HepG2 (cell line): ENCODE data around the gene DAB2IP. TPM values are rescaled to one million over a fixed set of nuclear protein-coding genes. Genes with fewer than 3 reads are reported as not detected.

Source experiments
- ATAC-seq: fragments of 200-7000 bp; cut with Tn5 transposase; 3 replicates; pipeline ENCODE4 v1.9.1; 2020; ENCODE audit warnings: mild to moderate bottlenecking, moderate library complexity
- BruUV-seq: library from RNA; stranded (reverse); fragments of 400-500 nt; replicated peaks from 2 replicates; lab custom pipeline; 2021; lab: Mats Ljungman, UMichigan
- CTCF ChIA-PET: fragments of 300-600 bp; formaldehyde crosslinking; extraction: SDS; loops from one replicate; lab custom pipeline; 2021; ENCODE audit warnings: low total read pairs, inconsistent platforms, low intra/inter-chr PET ratio; lab: Yijun Ruan, JAX
- POLR2A ChIA-PET: fragments of 350-600 bp; sonication (Branson Sonifier 250); formaldehyde crosslinking; loops from one replicate; lab custom pipeline; 2020; ENCODE audit warnings: antibody characterized with exemption, inconsistent platforms; lab: Yijun Ruan, JAX
- DNase-seq: peaks from one replicate; pipeline ENCODE4 v3.0.0-alpha.2; 2015; ENCODE audit warnings: low spot score
- FAIRE-seq: peaks from 3 replicates; lab custom pipeline; 2011; peaks lifted over from hg19 to GRCh38; lab: Jason Lieb, UNC
- H2AFZ ChIP-seq: one replicate; pipeline ENCODE4 v1.6.1; 2011; ENCODE audit warnings: low read length, inconsistent platforms
- H3K27ac ChIP-seq: fragments of 300-600 bp; 3 replicates; pipeline ENCODE4 v1.8.0; 2011; ENCODE audit warnings: mixed run types, mild to moderate bottlenecking, mixed read lengths, low read length, inconsistent platforms; ENCODE audit not compliant: insufficient read depth; ENCODE audit errors: extremely low read length
- H3K27me3 ChIP-seq, 2 experiments: fragments of 200-600 bp in 1 of 2; 2 replicates in 1 of 2; 3 replicates in 1 of 2; pipeline versions ENCODE4 v1.6.0 to v1.8.0; 2011; ENCODE audit warnings: low read length in 2 of 2, mild to moderate bottlenecking in 2 of 2, moderate library complexity in 2 of 2, inconsistent platforms in 1 of 2; ENCODE audit not compliant: insufficient read depth in 2 of 2, control insufficient read depth in 1 of 2
- H3K36me3 ChIP-seq, 2 experiments: fragments of 200-600 bp in 1 of 2; replicated peaks in 1 of 2; 2 replicates in 1 of 2; 3 replicates in 1 of 2; pipeline versions ENCODE4 v1.5.1 to v1.8.0; 2011; ENCODE audit warnings: low read length in 2 of 2, inconsistent platforms in 1 of 2; ENCODE audit not compliant: insufficient read depth in 2 of 2, control insufficient read depth in 1 of 2
- H3K4me1 ChIP-seq: 2 replicates; pipeline ENCODE4 v1.5.1; 2012; ENCODE audit warnings: low read length, inconsistent platforms; ENCODE audit not compliant: insufficient read depth
- H3K4me2 ChIP-seq: 2 replicates; pipeline ENCODE4 v1.6.0; 2011; ENCODE audit warnings: low read depth, low read length, inconsistent platforms
- H3K4me3 ChIP-seq, 3 experiments: fragments of 200-600 bp in 1 of 3; sonication (generic), shearing (Covaris generic) in 1 of 3; replicated peaks in 1 of 3; 2 replicates each; pipeline ENCODE4 v1.5.1; 2011 to 2016; ENCODE audit warnings: low read length in 3 of 3, inconsistent platforms in 2 of 3, low read depth in 2 of 3, mild to moderate bottlenecking in 2 of 3, control low read depth in 1 of 3, mixed read lengths in 1 of 3; ENCODE audit not compliant: insufficient read depth in 1 of 3
- H3K79me2 ChIP-seq: one replicate; pipeline ENCODE4 v1.6.1; 2011; ENCODE audit warnings: low read length, inconsistent platforms; ENCODE audit not compliant: insufficient read depth
- H3K9ac ChIP-seq: 2 replicates; pipeline ENCODE4 v1.6.0; 2011; ENCODE audit warnings: mild to moderate bottlenecking, low read depth, low read length, inconsistent platforms; ENCODE audit not compliant: insufficient read depth
- H3K9me3 ChIP-seq: 2 replicates; pipeline ENCODE4 v1.5.1; 2012; ENCODE audit warnings: mild to moderate bottlenecking, low read length
- H4K20me1 ChIP-seq: 2 replicates; pipeline ENCODE4 v1.6.0; 2011; ENCODE audit warnings: inconsistent platforms, mild to moderate bottlenecking, low read length, moderate library complexity; ENCODE audit not compliant: insufficient read depth
- HNF4A ChIP-seq: sonication (generic); formaldehyde crosslinking; IDR thresholded peaks from 2 replicates; pipeline ENCODE4 v1.4.0; 2020; ENCODE audit warnings: missing genetic modification reagents
- KDM6A ChIP-seq: IDR thresholded peaks from 2 replicates; pipeline ENCODE4 v1.6.1; 2016; ENCODE audit warnings: low read depth
- WGBS: methylation state at CpG from one replicate; pipeline ENCODE4 v1.1.6; 2017; ENCODE audit warnings: low lambda C conversion rate; 5-methylcytosine and 5-hydroxymethylcytosine counted together
- in situ Hi-C: cut with HindIII; loops from 2 replicates; pipeline ENCODE4 v1.10.0; 2017; ENCODE audit warnings: low pct_unique_long_range_greater_than_20kb; ENCODE audit not compliant: extremely low pct_ligation_motif_present
- intact Hi-C: fragments of 100-400 bp; cut with micrococcal nuclease; formaldehyde crosslinking; loops from one replicate; pipeline ENCODE4 v1.10.0; 2022; ENCODE audit not compliant: unreplicated experiment
- polyA plus RNA-seq, 8 experiments: library from polyadenylated mRNA; depleted of rRNA in 3 of 8; stranded (reverse) in 7 of 8; unstranded in 1 of 8; fragments of >200 nt; fragmentation: Illumina TruSeq in 4 of 8; extraction: Trizol in 4 of 8; gene quantifications; 2 replicates each; pipeline versions ENCODE4 v1.2.1 to v1.2.3, GENCODE V29; 2011 to 2016; ENCODE audit warnings: low read depth in 4 of 8, missing spikeins in 1 of 8, mixed read lengths in 1 of 8; ENCODE audit not compliant: insufficient read depth in 1 of 8
- total RNA-seq, 5 experiments: library from RNA; depleted of rRNA; stranded (reverse); fragments of >200 nt; fragmentation: Illumina TruSeq; extraction: Trizol; gene quantifications; 2 replicates each; pipeline ENCODE4 v1.2.3, GENCODE V29; 2016; ENCODE audit warnings: low read depth in 1 of 5
- TF ChIP-seq, protein P1 (sequence below): sonication (generic); formaldehyde crosslinking; IDR thresholded peaks from 2 replicates; pipeline ENCODE4 v1.4.0; 2020; ENCODE audit warnings: mild to moderate bottlenecking, missing genetic modification reagents

DAB2IP gene
- total and polyA plus RNA-seq, 2 of the 13 experiments (the other 11 are each of a cell fraction or from before 2014, with no cell fraction given): 25.3 to 37.9 TPM

- TF ChIP-seq, protein P1, sequence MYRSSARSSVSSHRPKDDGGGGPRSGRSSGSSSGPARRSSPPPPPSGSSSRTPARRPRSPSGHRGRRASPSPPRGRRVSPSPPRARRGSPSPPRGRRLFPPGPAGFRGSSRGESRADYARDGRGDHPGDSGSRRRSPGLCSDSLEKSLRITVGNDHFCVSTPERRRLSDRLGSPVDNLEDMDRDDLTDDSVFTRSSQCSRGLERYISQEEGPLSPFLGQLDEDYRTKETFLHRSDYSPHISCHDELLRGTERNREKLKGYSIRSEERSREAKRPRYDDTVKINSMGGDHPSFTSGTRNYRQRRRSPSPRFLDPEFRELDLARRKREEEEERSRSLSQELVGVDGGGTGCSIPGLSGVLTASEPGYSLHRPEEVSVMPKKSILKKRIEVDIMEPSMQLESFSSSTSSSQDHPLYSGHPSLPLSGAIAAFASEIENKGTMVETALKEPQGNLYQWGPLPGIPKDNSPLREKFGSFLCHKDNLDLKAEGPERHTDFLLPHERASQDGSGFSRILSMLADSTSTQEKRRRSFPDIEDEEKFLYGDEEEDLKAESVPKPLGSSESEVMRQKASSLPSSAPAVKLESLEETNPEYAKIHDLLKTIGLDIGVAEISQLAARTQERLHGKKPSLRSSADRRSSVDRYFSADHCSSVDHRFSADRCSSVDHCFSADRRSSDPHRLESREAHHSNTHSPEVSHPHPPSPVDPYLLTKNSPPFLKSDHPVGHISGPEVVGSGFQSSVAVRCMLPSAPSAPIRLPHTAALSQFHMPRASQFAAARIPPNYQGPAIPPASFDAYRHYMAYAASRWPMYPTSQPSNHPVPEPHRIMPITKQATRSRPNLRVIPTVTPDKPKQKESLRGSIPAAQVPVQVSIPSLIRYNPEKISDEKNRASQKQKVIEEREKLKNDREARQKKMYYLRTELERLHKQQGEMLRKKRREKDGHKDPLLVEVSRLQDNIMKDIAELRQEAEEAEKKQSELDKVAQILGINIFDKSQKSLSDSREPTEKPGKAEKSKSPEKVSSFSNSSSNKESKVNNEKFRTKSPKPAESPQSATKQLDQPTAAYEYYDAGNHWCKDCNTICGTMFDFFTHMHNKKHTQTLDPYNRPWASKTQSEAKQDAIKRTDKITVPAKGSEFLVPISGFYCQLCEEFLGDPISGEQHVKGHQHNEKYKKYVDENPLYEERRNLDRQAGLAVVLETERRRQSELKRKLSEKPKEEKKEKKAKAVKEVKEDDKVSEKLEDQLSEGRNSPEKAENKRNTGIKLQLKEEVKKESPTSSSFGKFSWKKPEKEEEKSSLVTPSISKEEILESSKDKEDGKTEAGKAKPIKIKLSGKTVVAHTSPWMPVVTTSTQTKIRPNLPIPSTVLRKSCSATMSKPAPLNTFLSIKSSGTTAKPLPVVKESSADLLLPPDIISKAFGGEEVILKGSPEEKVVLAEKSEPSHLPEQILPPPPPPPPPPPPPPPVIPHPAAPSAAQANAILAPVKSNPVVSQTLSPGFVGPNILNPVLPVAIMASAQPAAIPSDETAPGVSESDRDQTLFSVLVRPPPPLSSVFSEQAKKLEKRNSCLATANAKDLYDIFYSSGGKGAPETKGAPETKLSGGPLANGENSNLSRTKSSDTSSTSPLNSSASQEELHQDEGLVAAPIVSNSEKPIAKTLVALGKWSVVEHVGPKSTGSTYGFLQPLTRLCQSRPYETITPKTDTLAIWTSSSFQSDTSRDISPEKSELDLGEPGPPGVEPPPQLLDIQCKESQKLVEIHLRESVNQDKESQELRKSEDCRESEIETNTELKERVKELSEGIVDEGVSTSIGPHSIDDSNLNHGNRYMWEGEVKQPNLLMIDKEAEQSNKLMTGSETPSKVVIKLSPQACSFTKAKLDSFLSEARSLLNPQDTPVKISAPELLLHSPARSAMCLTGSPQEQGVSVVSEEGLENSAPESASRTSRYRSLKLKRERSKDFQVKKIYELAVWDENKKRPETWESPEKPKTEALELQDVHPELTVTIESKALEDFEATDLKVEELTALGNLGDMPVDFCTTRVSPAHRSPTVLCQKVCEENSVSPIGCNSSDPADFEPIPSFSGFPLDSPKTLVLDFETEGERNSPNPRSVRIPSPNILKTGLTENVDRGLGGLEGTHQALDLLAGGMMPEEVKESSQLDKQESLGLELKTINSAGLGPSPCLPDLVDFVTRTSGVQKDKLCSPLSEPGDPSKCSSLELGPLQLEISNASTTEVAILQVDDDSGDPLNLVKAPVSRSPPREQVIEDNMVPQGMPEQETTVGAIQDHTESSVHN (CRISPR knock-in tag): no peak
Observed at GRCh38 chr9:121700165-121700831, 48.9 kb downstream of the DAB2IP start (continued).

DNA sequence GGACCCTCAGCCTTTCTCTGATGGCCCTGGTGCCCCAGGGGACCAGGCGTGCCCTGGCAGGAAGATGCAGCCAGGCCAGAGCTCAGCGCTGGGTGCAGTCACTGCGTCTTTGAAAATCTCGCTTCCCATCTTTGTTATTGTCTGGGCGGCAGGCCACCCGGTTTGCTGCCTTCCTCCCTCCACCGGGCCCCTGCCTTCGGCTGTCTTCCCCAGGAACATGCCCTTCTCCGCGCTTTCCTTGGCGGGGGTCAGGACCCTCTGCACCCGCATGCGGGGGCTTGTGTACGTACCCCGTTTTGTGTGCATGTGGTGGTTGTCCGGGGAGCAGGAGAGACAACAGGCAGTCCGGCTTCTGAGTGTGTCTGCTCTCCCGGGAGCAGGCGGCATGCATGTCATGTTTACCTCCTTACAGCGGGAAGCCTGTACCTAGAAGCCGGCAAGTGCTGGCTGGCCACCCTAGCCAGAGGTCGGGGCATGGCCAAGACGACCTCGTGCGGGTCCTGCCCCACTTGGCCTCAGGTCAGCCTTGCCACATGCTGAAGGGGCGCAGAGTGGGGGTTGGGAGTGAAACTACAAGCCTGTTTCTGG, 49.5 kb downstream of the DAB2IP start:
- in situ Hi-C loops (no loop called here), intact Hi-C loops (no loop called here)
- Histone ChIP-seq H3K27me3 (no peaks in the 10 kb centered on the region), H3K4me1 (no peaks in the 10 kb centered on the region), H4K20me1 (no peaks in the 10 kb centered on the region), H3K79me2 (no peaks in the 10 kb centered on the region), H3K9me3 (no peaks in the 10 kb centered on the region), H3K9ac (no peak overlapping the region), H3K27ac (no peak overlapping the region), H3K4me2 (no peak overlapping the region), H2AFZ (no peak overlapping the region), H3K4me3 (no peak overlapping the region), H3K36me3 (no peaks in the 10 kb centered on the region)
- 78% methylated on average over 18 of the region's 26 CpGs for WGBS
- DNase-seq: no peak
- ATAC-seq: no peak
- no peak for FAIRE-seq
- BruUV-seq: no TSS peak
- ChIA-PET CTCF (no interaction called here), POLR2A (no interaction called here)
- no peak for TF ChIP-seq HNF4A (CRISPR knock-in tag)
- TF ChIP-seq, protein P1 (CRISPR knock-in tag): no peak
- TF ChIP-seq KDM6A (CRISPR knock-in tag): no peak
